ENCODE data around the gene KCNH3.
"Not testable (repeated sequence)": the region's sequence is repeated elsewhere in the genome, so short reads cannot be mapped to it uniquely, and the experiment has no call there.

Gene KCNH3

DNA sequence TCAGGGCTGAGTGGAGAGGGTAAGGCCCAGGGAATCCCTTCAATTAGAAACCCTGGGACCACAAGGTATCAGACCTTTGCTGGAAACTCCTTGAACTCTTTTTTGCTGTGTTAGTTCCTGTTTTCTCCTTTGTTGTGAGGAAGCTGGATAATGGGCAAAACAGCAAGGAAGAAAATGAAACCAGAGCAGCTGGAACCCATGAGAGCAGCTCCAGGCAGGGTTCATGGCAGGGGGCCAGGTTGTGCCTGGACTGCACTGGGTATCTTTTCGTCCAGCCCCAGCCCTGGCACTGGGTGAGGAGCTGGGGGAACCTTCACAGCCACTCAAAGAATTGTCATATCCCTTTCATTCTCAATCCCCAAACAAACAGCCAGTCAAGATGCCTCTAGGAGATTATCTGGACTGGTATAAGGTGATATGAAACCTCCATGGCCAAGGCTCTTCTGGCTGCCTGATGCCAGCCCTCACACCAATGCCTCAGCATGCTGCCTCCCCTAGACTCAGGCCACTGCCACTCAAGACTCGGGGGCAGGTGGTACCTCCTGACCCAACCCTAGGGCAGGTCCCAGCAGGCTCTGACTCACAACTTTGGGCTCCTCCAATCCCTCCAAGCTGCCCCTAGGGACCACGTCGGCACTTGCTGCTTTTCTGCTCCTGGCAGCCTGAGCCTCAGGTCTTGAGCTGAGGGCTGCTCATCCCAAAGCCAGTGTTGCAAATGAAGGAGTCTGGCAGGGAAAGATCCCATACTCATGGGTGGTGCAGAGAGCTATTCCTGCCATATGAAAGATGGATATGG lies 50.1 kb downstream of the KCNH3 start:
- no peak for DNase-seq

DNA sequence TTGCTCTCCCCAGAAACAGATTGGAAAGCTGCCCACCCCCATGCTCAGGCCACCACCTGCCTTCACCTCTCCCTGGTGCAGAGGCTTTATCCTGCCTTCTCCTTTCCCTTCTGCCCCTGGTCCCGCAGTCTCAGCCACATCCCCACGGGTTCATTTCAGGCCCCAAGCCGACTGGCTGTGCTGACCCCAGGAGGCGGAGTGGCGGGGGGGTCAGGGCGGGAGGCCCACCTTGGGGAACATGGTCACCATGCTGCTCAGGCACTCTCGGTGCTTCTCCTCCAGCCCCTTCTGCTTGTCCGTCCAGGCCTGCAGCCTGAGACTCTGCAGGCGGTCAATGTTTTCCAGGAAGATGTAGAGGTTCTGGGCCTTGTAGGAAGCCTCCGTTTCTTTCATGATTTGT lies 59.7 kb downstream of the KCNH3 start:
- no peak for DNase-seq

DNA sequence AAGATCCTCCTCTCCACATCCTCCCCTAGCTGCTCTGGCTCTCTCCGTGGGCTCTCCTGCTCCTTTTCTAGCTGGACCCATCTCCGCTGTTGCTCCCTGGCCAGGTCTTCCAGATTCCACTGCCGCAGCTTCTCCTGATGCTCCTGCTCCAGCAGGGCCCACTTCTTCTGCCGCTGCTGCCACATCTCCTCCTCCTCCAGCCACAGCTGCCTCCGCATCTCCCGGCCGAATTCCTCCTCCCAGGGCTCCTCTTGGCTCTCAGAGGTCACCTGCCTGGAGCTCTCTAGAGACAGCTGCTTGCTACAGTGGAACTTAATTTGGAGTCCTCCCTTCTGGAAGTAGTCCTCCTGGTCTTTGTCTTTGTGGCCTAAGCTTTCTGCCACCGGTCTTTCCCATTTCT lies 61.1 kb downstream of the KCNH3 start:
- DNase-seq: no peak

DNA sequence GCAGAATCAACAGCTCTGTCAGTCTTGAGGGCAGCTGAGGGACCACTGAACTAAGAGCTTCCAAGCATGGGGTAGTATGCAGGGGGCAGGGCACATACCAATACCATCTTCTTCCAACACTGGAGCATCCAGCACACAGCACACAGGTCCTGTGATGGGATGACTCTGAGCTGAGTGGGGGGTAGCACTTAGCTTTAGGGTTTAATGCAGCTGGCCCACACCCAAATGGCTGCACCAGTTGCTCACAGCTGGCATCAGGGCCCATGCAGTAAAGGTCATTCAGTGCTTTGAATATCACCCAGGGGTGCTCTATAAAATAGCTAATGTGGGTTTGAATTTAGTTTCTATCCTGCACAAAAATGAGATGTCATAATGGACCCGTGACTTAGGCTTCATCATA lies 64.9 kb downstream of the KCNH3 start:
- DNase-seq: no peak

DNA sequence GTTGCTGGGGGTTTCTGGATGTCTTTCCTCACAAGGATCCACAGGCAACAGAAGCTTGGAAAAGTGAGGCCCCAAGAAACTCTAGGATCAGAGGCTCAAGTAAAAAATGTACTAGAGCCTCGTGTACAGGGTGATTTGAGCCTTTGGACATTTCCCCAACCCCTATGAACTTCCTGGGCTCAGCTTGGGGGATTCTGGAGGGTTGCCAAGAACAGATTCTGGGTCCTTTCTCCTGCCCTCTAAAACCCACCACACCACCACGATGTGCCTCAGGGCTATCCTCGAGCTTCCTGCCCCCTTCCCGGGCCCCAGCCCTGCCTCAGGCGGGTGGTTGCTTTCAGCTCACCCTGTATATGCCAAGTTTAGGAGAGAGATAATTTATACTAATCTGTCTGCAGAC lies 66.0 kb downstream of the KCNH3 start:
- no peak for DNase-seq

DNA sequence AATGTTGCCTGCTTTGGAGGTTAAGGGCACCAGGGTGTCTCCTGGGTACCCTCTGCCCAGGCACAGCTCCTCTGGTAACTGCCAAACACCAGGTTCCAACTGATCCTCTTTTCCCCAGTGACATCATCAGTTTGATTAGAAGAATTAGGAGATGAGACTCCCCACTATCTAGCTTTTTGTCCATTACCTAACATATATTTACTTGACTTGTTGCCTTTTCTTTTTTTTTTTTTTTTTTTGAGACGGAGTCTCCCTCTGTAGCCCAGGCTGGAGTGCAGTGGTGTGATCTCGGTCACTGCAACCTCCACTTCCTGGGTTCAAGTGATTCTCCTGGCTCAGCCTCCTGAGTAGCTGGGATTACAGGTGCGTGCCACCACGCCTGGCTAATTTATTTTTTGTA lies 66.7 kb downstream of the KCNH3 start, which contains the start of gene FAM186B:
Gene FAM186B, minus strand, starts transcription at position 101 of the 400 bp plus-strand sequence. CDS start 162 bp downstream, outside the sequence.
- not testable (repeated sequence) for DNase-seq
